ENCODE results near the gene DBF4.

Gene DBF4

GRCh38 chr7:87926581-87927461 is 50.5 kb downstream of the DBF4 start:
- H3K27ac ChIP-seq = no peak overlapping the region
- TF ChIP-seq CTCF (conservative IDR thresholded peaks at IDR 0.05) = no peak
- TF ChIP-seq ZFX (IDR thresholded peaks at IDR 0.05) = no peak

- TF ChIP-seq CTCF (conservative IDR thresholded peaks at IDR 0.05) (no peak), ZFX (IDR thresholded peaks at IDR 0.05) (no peak)
- H3K27ac ChIP-seq = peak overlapping the region; percentile 63; the same call in 1 of the 2 replicates
These were observed 57.3 kb downstream of the DBF4 start for GRCh38 chr7:87933605-87933952.

GRCh38 chr7:87933953-87934698 is 57.8 kb downstream of the DBF4 start, which contains the start of gene ADAM22:
Gene ADAM22, plus strand, starts transcription at chr7:87934251. Its CDS starts 215 bp downstream, at chr7:87934466.
- TF ChIP-seq CTCF (conservative IDR thresholded peaks at IDR 0.05) = peak; percentile 34
- TF ChIP-seq ZFX (IDR thresholded peaks at IDR 0.05) = no peak
- peak within 1 kb of the TSS; percentile 63 for H3K27ac ChIP-seq

- TF ChIP-seq ZFX (IDR thresholded peaks at IDR 0.05) (no peak), CTCF (conservative IDR thresholded peaks at IDR 0.05) (no peak)
- H3K27ac ChIP-seq = peak overlapping the region; percentile 63
These were observed 58.5 kb downstream of the DBF4 start for GRCh38 chr7:87934699-87935383.

- TF ChIP-seq CTCF (conservative IDR thresholded peaks at IDR 0.05) = no peak
- TF ChIP-seq ZFX (IDR thresholded peaks at IDR 0.05) = no peak
- H3K27ac ChIP-seq = no peak overlapping the region
These were observed 59.1 kb downstream of the DBF4 start for GRCh38 chr7:87935384-87935706.

- H3K27ac ChIP-seq = no peak overlapping the region
- TF ChIP-seq CTCF (conservative IDR thresholded peaks at IDR 0.05) (no peak), ZFX (IDR thresholded peaks at IDR 0.05) (no peak)
These were observed 64.8 kb downstream of the DBF4 start for GRCh38 chr7:87941138-87941537.

All from C4-2B (cell line).